Measurements from ENCODE around the gene MAPRE3. TPM values are rescaled to one million over a fixed set of nuclear protein-coding genes. Genes with fewer than 3 reads are reported as not detected.

The MAPRE3 gene
- total RNA-seq, 6 experiments from 2014 or later, result 13.7 to 22.3 (median 17.3) TPM

- no peaks in the 10 kb centered on the region for H3K27me3 ChIP-seq
- H3K27ac ChIP-seq, result peak overlapping the region; percentile 11 to 75 (median 35)
- peaks cover 0 to 43% (median 15%) of the 10 kb centered on the region in 4 donors for H3K4me1 ChIP-seq
- no peaks in the 10 kb centered on the region for H3K9me3 ChIP-seq
- no peak overlapping the region for H3K4me3 ChIP-seq
- ATAC-seq, result peak; percentile 91 to 93 (median 93)
- intact Hi-C loops (cut with DNase I), result no loop called here
- WGBS (ENCODE audit: insufficient coverage, low coverage, low lambda C conversion rate, missing lambda C conversion rate), result 18% methylated on average over 2 of the region's 2 CpGs
- DNase-seq, result peak; percentile 78 to 93 (median 85)
- TF ChIP-seq POLR2A (IDR thresholded peaks at IDR 0.05), result no peak
- TF ChIP-seq, protein P1, sequence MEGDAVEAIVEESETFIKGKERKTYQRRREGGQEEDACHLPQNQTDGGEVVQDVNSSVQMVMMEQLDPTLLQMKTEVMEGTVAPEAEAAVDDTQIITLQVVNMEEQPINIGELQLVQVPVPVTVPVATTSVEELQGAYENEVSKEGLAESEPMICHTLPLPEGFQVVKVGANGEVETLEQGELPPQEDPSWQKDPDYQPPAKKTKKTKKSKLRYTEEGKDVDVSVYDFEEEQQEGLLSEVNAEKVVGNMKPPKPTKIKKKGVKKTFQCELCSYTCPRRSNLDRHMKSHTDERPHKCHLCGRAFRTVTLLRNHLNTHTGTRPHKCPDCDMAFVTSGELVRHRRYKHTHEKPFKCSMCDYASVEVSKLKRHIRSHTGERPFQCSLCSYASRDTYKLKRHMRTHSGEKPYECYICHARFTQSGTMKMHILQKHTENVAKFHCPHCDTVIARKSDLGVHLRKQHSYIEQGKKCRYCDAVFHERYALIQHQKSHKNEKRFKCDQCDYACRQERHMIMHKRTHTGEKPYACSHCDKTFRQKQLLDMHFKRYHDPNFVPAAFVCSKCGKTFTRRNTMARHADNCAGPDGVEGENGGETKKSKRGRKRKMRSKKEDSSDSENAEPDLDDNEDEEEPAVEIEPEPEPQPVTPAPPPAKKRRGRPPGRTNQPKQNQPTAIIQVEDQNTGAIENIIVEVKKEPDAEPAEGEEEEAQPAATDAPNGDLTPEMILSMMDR (IDR thresholded peaks at IDR 0.05), result peak; percentile 20 to 51 (median 47)
- H3K36me3 ChIP-seq, result no peaks in the 10 kb centered on the region
Observed at GRCh38 chr2:26982102-26982742, 11.8 kb downstream of the MAPRE3 start.

GRCh38 chr2:26983746-26984145 lies 13.3 kb downstream of the MAPRE3 start:
- no peaks in the 10 kb centered on the region for H3K36me3 ChIP-seq
- peak overlapping the region in 1 of 3 donors; percentile 3 for H3K27ac ChIP-seq
- TF ChIP-seq, protein P1 (IDR thresholded peaks at IDR 0.05), result no peak
- no peak for TF ChIP-seq POLR2A (IDR thresholded peaks at IDR 0.05)
- no peaks in the 10 kb centered on the region for H3K27me3 ChIP-seq
- H3K4me3 ChIP-seq, result no peak overlapping the region
- intact Hi-C loops (cut with DNase I), result no loop called here
- ATAC-seq (no peak), DNase-seq (no peak)
- H3K9me3 ChIP-seq, result no peaks in the 10 kb centered on the region
- WGBS (ENCODE audit: insufficient coverage, low coverage, low lambda C conversion rate, missing lambda C conversion rate), result 57% methylated on average over 3 of the region's 3 CpGs
- peaks cover 0 to 33% (median 10%) of the 10 kb centered on the region in 4 donors for H3K4me1 ChIP-seq

- peaks cover 0 to 35% (median 13%) of the 10 kb centered on the region in 4 donors for H3K4me1 ChIP-seq
- DNase-seq (peak in 1 of 3 donors; percentile 58), ATAC-seq (peak; percentile 24 to 60 (median 46))
- no peaks in the 10 kb centered on the region for H3K27me3 ChIP-seq
- no peak for TF ChIP-seq POLR2A (IDR thresholded peaks at IDR 0.05)
- TF ChIP-seq, protein P1 (IDR thresholded peaks at IDR 0.05), result no peak
- no peaks in the 10 kb centered on the region for H3K36me3 ChIP-seq
- H3K27ac ChIP-seq, result no peak overlapping the region
- H3K9me3 ChIP-seq, result no peaks in the 10 kb centered on the region
- intact Hi-C loops (cut with DNase I), result no loop called here
- H3K4me3 ChIP-seq, result no peak overlapping the region
- 20% methylated on average over 1 of the region's 4 CpGs for WGBS (ENCODE audit: insufficient coverage, low coverage, low lambda C conversion rate, missing lambda C conversion rate)
Observed at GRCh38 chr2:26985807-26986206, 15.4 kb downstream of the MAPRE3 start.

DNA sequence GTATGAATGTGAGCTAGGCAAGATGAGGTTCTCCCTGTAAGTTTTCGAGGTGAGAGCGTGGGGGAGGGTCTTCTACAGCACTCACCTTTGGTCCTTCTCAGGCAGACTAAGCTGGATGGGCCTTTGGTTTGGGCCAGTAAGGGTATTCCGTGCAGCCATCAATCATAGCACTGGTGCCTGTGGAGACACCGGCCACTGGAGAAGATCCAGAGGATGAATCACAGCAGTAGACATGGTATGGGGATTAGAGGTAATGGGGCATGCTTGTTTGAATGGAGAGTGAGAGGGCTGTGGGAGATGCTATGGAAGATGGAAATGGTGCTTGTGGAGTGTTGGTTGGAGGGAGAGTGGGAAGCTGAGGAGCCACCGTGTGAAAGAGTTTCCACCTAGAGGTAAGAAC lies 16.1 kb downstream of the MAPRE3 start:
- intact Hi-C loops (cut with DNase I), result no loop called here
- DNase-seq, result no peak
- no peak for ATAC-seq

More for the DNA sequence above, 16.1 kb downstream of the MAPRE3 start:
- Histone ChIP-seq H3K9me3 (no peaks in the 10 kb centered on the region), H3K4me1 (peaks cover 0 to 37% (median 15%) of the 10 kb centered on the region in 4 donors), H3K27ac (no peak overlapping the region), H3K4me3 (no peak overlapping the region), H3K27me3 (no peaks in the 10 kb centered on the region), H3K36me3 (no peaks in the 10 kb centered on the region)
- TF ChIP-seq, protein P1 (IDR thresholded peaks at IDR 0.05), result no peak
- TF ChIP-seq POLR2A (IDR thresholded peaks at IDR 0.05), result no peak
- WGBS (ENCODE audit: insufficient coverage, low coverage, low lambda C conversion rate, missing lambda C conversion rate), result 89% methylated on average over 5 of the region's 5 CpGs

All from right lobe of liver (tissue), 6 donors.